Epithelial cell of proximal tubule (primary cell): ENCODE results near the gene OR10G8. TPM values are rescaled to one million over a fixed set of nuclear protein-coding genes. Genes with fewer than 3 reads are reported as not detected.

Experiments used
- DNase-seq: peaks from one replicate; pipeline ENCODE4 v3.0.0-alpha.2; 2011; ENCODE audit warnings: low read depth
- H3K4me3 ChIP-seq: 2 replicates; pipeline ENCODE4 v1.5.1; 2011; ENCODE audit warnings: low read depth, mild to moderate bottlenecking, low read length
- total RNA-seq: library from RNA; depleted of rRNA; stranded (reverse); fragments of >200 nt; gene quantifications from 2 replicates; pipeline ENCODE4 v1.2.3, GENCODE V29; 2015
- TF ChIP-seq, protein P1 (sequence below): conservative IDR thresholded peaks from 2 replicates; pipeline ENCODE4 v1.5.1; 2012; ENCODE audit warnings: low read depth, mild to moderate bottlenecking, low read length

The OR10G8 gene
- total RNA-seq, 1 donor from 2014 or later, result not detected

DNA sequence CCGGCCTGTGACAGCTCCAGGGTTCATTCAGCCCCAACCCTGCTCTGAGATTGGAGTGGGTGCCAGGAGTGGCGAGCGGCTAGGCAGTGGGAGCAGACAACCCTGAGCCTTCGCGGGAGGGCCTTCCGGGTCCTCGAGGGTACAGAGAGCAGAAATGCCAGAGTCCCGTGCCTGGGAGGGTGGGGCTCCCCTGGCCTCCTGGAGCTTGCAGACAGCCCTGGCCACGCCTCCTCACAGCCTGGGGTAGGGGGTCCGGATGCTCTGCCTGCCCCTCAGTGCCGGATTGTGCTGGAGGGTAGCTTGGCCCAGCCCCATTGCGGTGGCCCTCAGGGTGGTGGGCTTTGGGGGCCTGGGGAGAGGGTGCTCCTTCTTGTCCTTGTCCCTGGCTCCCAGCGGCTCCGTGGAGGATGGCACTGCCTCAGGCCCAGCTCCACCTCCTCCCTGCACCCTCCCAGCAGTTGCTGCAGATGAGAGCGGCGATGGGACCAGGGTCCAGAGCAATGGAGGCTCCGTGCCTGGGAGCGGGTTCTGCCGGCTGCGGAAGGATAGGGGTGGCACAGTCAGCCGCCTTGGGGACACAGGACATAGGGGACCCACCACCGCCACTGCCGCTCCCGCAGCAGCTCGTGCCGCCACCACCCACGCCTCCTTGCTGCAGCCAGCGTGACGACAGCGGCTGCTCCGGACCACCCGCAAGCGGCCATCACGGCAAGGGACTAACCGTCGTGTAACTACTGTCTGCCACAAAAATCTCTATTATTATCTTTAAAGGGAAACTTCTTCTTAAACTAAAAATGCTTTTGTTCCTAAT lies 49.4 kb downstream of the OR10G8 start:
- TF ChIP-seq, protein P1, sequence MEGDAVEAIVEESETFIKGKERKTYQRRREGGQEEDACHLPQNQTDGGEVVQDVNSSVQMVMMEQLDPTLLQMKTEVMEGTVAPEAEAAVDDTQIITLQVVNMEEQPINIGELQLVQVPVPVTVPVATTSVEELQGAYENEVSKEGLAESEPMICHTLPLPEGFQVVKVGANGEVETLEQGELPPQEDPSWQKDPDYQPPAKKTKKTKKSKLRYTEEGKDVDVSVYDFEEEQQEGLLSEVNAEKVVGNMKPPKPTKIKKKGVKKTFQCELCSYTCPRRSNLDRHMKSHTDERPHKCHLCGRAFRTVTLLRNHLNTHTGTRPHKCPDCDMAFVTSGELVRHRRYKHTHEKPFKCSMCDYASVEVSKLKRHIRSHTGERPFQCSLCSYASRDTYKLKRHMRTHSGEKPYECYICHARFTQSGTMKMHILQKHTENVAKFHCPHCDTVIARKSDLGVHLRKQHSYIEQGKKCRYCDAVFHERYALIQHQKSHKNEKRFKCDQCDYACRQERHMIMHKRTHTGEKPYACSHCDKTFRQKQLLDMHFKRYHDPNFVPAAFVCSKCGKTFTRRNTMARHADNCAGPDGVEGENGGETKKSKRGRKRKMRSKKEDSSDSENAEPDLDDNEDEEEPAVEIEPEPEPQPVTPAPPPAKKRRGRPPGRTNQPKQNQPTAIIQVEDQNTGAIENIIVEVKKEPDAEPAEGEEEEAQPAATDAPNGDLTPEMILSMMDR, result no peak
- no peak for DNase-seq
- H3K4me3 ChIP-seq, result peak overlapping the region; percentile 59

DNA sequence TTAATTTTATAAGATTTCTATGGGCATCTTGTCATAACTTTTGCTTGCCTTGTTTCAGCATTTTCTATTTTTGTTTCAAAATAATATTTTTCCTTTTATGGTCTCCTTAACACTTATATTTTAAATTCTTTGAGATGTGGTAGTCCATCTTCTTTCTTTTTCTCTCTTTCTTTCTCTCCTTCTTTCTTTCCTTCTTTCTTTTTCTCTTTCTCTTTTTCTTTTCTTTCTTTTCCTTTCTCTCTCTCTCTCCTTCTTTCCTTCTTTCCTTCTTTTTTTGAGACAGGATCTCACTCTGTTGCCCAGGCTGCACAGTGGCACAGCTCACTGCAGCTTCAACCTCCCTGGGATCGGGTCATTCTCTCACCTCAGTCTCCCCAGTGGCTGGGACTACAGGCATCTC lies 50.7 kb downstream of the OR10G8 start:
- no peak for DNase-seq
- TF ChIP-seq, protein P1, result no peak
- H3K4me3 ChIP-seq, result no peak overlapping the region

DNA sequence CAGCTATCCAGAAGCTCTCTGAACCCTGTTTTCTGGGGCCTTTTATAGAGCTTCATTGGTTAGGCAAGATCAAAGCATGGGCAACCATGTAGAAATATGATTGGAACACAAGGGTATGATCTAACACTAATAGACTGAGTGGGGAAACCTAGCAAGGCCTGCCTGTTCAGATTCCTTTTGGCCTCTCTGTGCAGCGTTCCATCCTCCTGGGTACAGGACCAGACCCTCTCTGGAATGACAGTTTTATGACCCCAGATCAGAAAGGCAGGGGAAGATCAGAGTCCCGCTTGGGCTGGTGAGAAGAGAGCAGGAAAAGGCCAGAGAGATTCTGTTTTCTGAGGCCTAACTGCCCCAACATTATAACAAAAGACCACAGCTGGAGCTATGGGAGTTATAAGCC lies 52.0 kb downstream of the OR10G8 start:
- TF ChIP-seq, protein P1, result no peak
- H3K4me3 ChIP-seq, result no peak overlapping the region
- DNase-seq, result no peak

DNA sequence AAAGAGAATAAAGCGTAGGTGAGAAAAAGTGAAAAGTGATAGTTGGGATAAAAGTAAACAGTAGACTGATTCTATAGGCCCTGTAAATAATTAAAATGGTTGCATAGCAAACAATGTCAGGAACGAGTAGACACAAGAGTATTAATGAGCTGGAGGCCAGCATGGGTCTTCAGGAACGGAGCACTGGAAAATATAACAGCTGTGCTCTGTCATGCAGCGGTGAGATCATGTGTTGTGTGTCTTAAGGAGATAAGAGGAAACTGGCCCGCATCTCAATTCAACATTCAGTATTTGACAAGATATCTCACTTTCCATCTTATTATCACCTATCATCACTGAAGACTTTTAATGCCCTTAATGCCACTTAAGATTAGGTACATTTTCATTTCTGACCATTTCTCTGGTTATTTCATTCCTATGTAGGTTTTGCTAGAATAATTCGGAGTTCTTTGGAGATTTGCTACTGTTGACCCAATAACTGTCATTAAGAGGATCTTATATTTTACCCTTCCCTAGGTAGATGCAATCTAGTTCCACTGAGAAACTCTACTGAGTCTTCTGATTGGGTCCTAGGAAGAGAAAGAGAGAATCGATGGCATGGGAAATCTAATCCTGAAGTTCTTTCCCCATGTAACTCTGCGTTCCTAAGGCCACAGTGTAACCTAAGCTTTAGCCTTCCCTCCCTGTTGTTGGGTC lies 53.2 kb downstream of the OR10G8 start:
- TF ChIP-seq, protein P1, result no peak
- no peak for DNase-seq
- H3K4me3 ChIP-seq, result no peak overlapping the region

Other genes with a start within 250 kb of the OR10G8 start
- not detected in 2 replicates for gene OR6M1, start 220.4 kb upstream of the OR10G8 start, total RNA-seq
- not detected in 2 replicates for gene TMEM225, start 141.1 kb upstream of the OR10G8 start, total RNA-seq
- not detected in 2 replicates for gene OR8D4, start 124.6 kb upstream of the OR10G8 start, total RNA-seq
- gene OR4D5, start 87.2 kb upstream of the OR10G8 start, total RNA-seq, result not detected in 2 replicates
- gene OR6T1, start 83.0 kb upstream of the OR10G8 start, total RNA-seq, result not detected in 2 replicates
- gene OR10S1, start 49.0 kb upstream of the OR10G8 start, total RNA-seq, result not detected in 2 replicates
- not detected in 2 replicates for gene OR10G6, start 31.6 kb upstream of the OR10G8 start, total RNA-seq
- not detected in 2 replicates for gene OR10G4, start 13.8 kb upstream of the OR10G8 start, total RNA-seq
- gene OR10G9, start 3.8 kb upstream of the OR10G8 start, total RNA-seq, result not detected in 2 replicates
- gene OR10G7, start 14.5 kb downstream of the OR10G8 start, total RNA-seq, result not detected in 2 replicates
- 12.1 and 13.1 TPM in 2 replicates for gene VWA5A, start 88.7 kb downstream of the OR10G8 start, total RNA-seq
- gene OR10D3, start 156.5 kb downstream of the OR10G8 start, total RNA-seq, result not detected in 2 replicates
- gene OR8G1, start 214.3 kb downstream of the OR10G8 start, total RNA-seq, result not detected in 2 replicates
- not detected in 2 replicates for gene OR8G5, start 229.6 kb downstream of the OR10G8 start, total RNA-seq